Measurements from ENCODE around the gene KCNIP3.

KCNIP3 gene

DNA sequence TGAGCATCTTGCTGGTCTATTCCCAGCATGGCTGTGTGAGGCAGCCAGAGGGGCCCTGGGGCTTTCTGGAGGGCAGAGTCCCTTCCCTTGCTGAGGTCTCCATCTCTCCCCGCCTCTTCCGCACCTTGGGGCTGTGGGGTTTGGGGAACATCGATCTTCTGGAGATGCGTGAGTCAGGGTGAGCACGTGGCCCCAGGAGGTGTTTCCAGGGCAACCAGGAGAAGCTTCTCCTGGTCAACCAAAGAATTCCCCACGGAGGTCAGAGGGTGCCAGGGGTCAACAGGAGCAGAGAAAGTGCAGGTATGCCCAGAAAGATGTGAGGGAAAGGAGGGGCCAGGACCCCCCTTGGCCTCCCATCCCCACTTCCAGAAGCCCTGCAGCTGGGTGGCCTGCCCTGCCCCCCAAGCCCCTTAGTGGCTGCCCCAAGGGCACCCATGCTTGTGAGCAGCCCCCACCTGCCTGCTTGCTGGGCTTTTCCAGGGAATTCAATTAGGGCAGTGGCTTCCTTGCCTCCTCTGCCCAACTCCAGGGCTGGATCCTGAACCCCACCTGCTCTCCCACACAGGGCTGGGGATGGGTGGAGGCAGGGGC, 25.7 kb upstream of the KCNIP3 start:
- no peaks in the 10 kb centered on the region for H3K36me3 Mint-ChIP-seq
- no peaks in the 10 kb centered on the region for H3K27me3 Mint-ChIP-seq
- H3K4me1 Mint-ChIP-seq, result no peaks in the 10 kb centered on the region
- ATAC-seq, result no peak
- no peaks in the 10 kb centered on the region for H3K9me3 Mint-ChIP-seq
- no peak overlapping the region for H3K27ac Mint-ChIP-seq
- H3K4me3 Mint-ChIP-seq, result no peak overlapping the region

- Mint-ChIP-seq H3K4me3 (no peak overlapping the region), H3K27ac (no peak overlapping the region), H3K36me3 (no peaks in the 10 kb centered on the region), H3K27me3 (no peaks in the 10 kb centered on the region), H3K9me3 (no peaks in the 10 kb centered on the region), H3K4me1 (no peaks in the 10 kb centered on the region)
- no peak for ATAC-seq
Measured at GRCh38 chr2:95272299-95272751, 24.8 kb upstream of the KCNIP3 start.

GRCh38 chr2:95272781-95273180, 24.4 kb upstream of the KCNIP3 start:
- no peak overlapping the region for H3K27ac Mint-ChIP-seq
- no peak for ATAC-seq
- H3K9me3 Mint-ChIP-seq, result no peaks in the 10 kb centered on the region
- peaks cover 4% of the 10 kb centered on the region for H3K27me3 Mint-ChIP-seq
- no peak overlapping the region for H3K4me3 Mint-ChIP-seq
- no peaks in the 10 kb centered on the region for H3K4me1 Mint-ChIP-seq
- no peaks in the 10 kb centered on the region for H3K36me3 Mint-ChIP-seq

GRCh38 chr2:95273566-95274290, 23.4 kb upstream of the KCNIP3 start:
- no peak overlapping the region for H3K27ac Mint-ChIP-seq
- H3K4me1 Mint-ChIP-seq, result no peaks in the 10 kb centered on the region
- ATAC-seq, result no peak
- no peaks in the 10 kb centered on the region for H3K9me3 Mint-ChIP-seq
- H3K4me3 Mint-ChIP-seq, result no peak overlapping the region
- no peaks in the 10 kb centered on the region for H3K36me3 Mint-ChIP-seq
- peaks cover 14% of the 10 kb centered on the region for H3K27me3 Mint-ChIP-seq

- Mint-ChIP-seq H3K9me3 (no peaks in the 10 kb centered on the region), H3K27ac (no peak within 1 kb of the TSS), H3K36me3 (no peaks in the 10 kb centered on the region), H3K27me3 (peaks cover 19% of the 10 kb centered on the region), H3K4me3 (no peak within 1 kb of the TSS), H3K4me1 (no peaks in the 10 kb centered on the region)
- ATAC-seq, result no peak
Measured at GRCh38 chr2:95274291-95275150, 22.6 kb upstream of the KCNIP3 start, which contains the start of gene PROM2. Gene PROM2, plus strand, starts transcription at chr2:95274449. Its CDS starts 137 bp downstream, at chr2:95274586.

GRCh38 chr2:95275151-95275515, 22.0 kb upstream of the KCNIP3 start:
- H3K4me1 Mint-ChIP-seq, result no peaks in the 10 kb centered on the region
- no peak for ATAC-seq
- H3K36me3 Mint-ChIP-seq, result no peaks in the 10 kb centered on the region
- no peak overlapping the region for H3K27ac Mint-ChIP-seq
- no peak overlapping the region for H3K4me3 Mint-ChIP-seq
- no peaks in the 10 kb centered on the region for H3K9me3 Mint-ChIP-seq
- H3K27me3 Mint-ChIP-seq, result peaks cover 19% of the 10 kb centered on the region

GRCh38 chr2:95275601-95276243, 21.4 kb upstream of the KCNIP3 start:
- ATAC-seq, result no peak
- H3K27me3 Mint-ChIP-seq, result peaks cover 19% of the 10 kb centered on the region
- H3K9me3 Mint-ChIP-seq, result no peaks in the 10 kb centered on the region
- no peak overlapping the region for H3K27ac Mint-ChIP-seq
- no peaks in the 10 kb centered on the region for H3K4me1 Mint-ChIP-seq
- no peak overlapping the region for H3K4me3 Mint-ChIP-seq
- H3K36me3 Mint-ChIP-seq, result no peaks in the 10 kb centered on the region

DNA sequence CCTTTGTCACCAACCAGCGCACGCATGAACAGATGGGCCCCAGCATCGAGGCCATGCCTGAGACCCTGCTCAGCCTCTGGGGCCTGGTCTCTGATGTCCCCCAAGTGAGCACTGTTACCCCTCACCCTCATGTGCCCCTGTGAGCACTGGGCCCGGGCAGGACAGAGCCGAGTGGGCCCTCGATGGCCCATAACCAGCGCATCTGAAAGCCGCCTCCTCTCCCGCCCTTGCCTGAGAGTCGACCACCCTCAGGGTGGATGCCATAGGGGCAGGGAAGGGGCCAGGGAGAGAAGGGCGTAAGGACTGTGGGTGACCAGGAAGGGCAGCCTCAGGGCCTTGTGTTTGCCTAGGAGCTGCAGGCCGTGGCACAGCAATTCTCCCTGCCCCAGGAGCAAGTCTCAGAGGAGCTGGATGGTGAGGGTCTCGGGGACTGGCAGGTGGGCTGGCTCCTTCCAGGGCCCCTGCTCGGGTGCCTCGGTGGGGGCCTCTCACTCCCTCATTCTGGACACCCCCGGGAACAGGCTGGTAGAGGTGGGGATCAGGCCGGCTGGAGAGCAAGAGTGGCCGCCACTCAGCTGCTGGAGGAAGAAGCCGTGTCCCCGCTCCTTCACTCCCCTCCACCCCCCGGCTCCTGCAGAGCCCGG, 20.8 kb upstream of the KCNIP3 start:
- no peak for ATAC-seq
- H3K27me3 Mint-ChIP-seq, result peaks cover 19% of the 10 kb centered on the region
- no peak overlapping the region for H3K4me3 Mint-ChIP-seq
- no peaks in the 10 kb centered on the region for H3K9me3 Mint-ChIP-seq
- no peaks in the 10 kb centered on the region for H3K36me3 Mint-ChIP-seq
- H3K4me1 Mint-ChIP-seq, result no peaks in the 10 kb centered on the region
- no peak overlapping the region for H3K27ac Mint-ChIP-seq

- H3K4me1 Mint-ChIP-seq, result no peaks in the 10 kb centered on the region
- peaks cover 19% of the 10 kb centered on the region for H3K27me3 Mint-ChIP-seq
- H3K9me3 Mint-ChIP-seq, result no peaks in the 10 kb centered on the region
- no peaks in the 10 kb centered on the region for H3K36me3 Mint-ChIP-seq
- H3K4me3 Mint-ChIP-seq, result no peak overlapping the region
- no peak overlapping the region for H3K27ac Mint-ChIP-seq
- ATAC-seq, result no peak
Measured at GRCh38 chr2:95276888-95277245, 20.3 kb upstream of the KCNIP3 start.

- no peak for ATAC-seq
- H3K36me3 Mint-ChIP-seq, result no peaks in the 10 kb centered on the region
- no peak overlapping the region for H3K27ac Mint-ChIP-seq
- no peaks in the 10 kb centered on the region for H3K9me3 Mint-ChIP-seq
- peaks cover 19% of the 10 kb centered on the region for H3K27me3 Mint-ChIP-seq
- H3K4me3 Mint-ChIP-seq, result no peak overlapping the region
- no peaks in the 10 kb centered on the region for H3K4me1 Mint-ChIP-seq
Measured at GRCh38 chr2:95277246-95277906, 19.8 kb upstream of the KCNIP3 start.

DNA sequence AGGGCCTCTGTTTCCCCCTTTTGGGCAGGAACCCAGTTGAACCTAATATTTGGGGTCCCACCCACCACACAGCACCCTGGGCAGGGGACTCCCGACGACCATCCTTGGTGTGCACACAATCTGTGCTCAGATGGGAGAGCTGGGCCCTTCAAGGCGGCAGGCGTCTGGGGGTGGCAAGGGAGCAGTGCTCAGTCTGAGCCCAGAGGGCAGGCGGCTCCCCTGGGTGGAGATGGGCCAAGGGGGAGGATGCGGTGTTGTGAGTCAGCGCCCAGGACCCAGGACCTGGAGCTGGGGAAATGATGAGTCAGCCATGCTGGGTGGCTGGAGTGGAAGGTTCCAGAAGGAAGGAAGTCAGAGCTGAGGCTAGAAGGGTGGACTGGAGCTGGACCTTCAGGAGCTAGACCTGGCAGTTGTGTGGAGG, 19.1 kb upstream of the KCNIP3 start:
- Mint-ChIP-seq H3K27ac (no peak overlapping the region), H3K36me3 (no peaks in the 10 kb centered on the region), H3K9me3 (no peaks in the 10 kb centered on the region), H3K4me1 (no peaks in the 10 kb centered on the region), H3K27me3 (peaks cover 19% of the 10 kb centered on the region), H3K4me3 (no peak overlapping the region)
- ATAC-seq, result no peak

- no peak overlapping the region for H3K27ac Mint-ChIP-seq
- peaks cover 19% of the 10 kb centered on the region for H3K27me3 Mint-ChIP-seq
- no peak for ATAC-seq
- no peak overlapping the region for H3K4me3 Mint-ChIP-seq
- H3K4me1 Mint-ChIP-seq, result no peaks in the 10 kb centered on the region
- no peaks in the 10 kb centered on the region for H3K36me3 Mint-ChIP-seq
- no peaks in the 10 kb centered on the region for H3K9me3 Mint-ChIP-seq
Measured at GRCh38 chr2:95278637-95279225, 18.4 kb upstream of the KCNIP3 start.

DNA sequence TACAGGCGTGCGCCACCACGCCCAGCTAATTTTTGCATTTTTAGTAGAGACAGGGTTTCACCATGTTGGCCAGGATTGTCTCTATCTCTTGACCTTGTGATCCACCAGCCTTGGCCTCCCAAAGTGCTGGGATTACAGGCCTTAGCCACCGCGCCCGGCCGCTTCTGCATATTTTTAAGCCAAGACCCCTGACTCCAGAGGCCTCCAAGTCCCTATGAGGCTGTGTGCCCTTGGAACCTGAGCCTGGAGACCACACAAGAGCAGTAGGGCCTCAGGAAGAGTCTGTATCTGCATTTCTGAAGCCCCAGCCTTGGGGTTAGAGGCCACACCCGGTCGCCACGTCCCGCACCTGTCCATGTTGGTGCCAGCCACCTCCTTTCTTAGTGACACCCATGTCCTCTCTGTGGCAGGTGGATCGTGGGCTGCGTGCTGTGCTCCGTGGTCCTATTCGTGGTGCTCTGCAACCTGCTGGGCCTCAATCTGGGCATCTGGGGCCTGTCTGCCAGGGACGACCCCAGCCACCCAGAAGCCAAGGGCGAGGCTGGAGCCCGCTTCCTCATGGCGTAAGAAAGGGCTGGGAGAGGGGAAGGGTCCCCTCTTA, 17.6 kb upstream of the KCNIP3 start:
- ATAC-seq, result no peak
- H3K27ac Mint-ChIP-seq, result no peak overlapping the region
- H3K4me1 Mint-ChIP-seq, result no peaks in the 10 kb centered on the region
- H3K9me3 Mint-ChIP-seq, result no peaks in the 10 kb centered on the region
- no peaks in the 10 kb centered on the region for H3K36me3 Mint-ChIP-seq
- H3K4me3 Mint-ChIP-seq, result no peak overlapping the region
- H3K27me3 Mint-ChIP-seq, result peaks cover 19% of the 10 kb centered on the region

DNA sequence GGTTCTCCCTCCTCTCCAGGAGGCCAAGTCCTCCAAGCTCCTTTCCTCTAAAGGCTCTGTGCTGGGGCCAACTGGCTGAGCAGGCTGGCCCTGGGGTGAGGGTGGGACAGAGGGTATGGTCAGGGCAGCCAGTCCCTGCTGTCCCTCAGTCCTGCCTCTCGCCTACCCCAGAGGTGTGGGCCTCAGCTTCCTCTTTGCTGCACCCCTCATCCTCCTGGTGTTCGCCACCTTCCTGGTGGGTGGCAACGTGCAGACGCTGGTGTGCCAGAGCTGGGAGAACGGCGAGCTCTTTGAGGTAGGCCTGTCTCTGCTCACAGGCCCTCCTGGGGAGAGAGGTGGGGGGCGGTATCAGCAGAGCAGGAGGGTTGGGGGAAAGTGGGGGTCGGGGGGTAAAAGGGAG, 16.1 kb upstream of the KCNIP3 start:
- no peak overlapping the region for H3K4me3 Mint-ChIP-seq
- no peaks in the 10 kb centered on the region for H3K9me3 Mint-ChIP-seq
- H3K36me3 Mint-ChIP-seq, result no peaks in the 10 kb centered on the region
- H3K27me3 Mint-ChIP-seq, result peaks cover 19% of the 10 kb centered on the region
- no peak overlapping the region for H3K27ac Mint-ChIP-seq
- no peak for ATAC-seq
- H3K4me1 Mint-ChIP-seq, result no peaks in the 10 kb centered on the region
